ENCODE results near the gene RAPGEF4. TPM values are rescaled to one million over a fixed set of nuclear protein-coding genes. Genes with fewer than 3 reads are reported as not detected.

RAPGEF4 gene
- total RNA-seq, 1 donor from 2014 or later = 21.8 TPM

GRCh38 chr2:172950565-172950964 is 214.9 kb downstream of the RAPGEF4 start:
- H3K27me3 ChIP-seq = no peaks in the 10 kb centered on the region
- TF ChIP-seq CTCF (IDR thresholded peaks at IDR 0.05) = no peak
- no peak overlapping the region for H3K27ac ChIP-seq
- no peaks in the 10 kb centered on the region for H3K9me3 ChIP-seq
- H3K4me1 ChIP-seq = no peaks in the 10 kb centered on the region
- DNase-seq (no peak), ATAC-seq (no peak)
- H3K4me3 ChIP-seq = no peak overlapping the region
- no peaks in the 10 kb centered on the region for H3K36me3 ChIP-seq
- intact Hi-C loops (cut with DNase I) = no loop called here

GRCh38 chr2:172951554-172951953 is 215.9 kb downstream of the RAPGEF4 start:
- H3K9me3 ChIP-seq = no peaks in the 10 kb centered on the region
- intact Hi-C loops (cut with DNase I) = no loop called here
- ATAC-seq (peak; percentile 26), DNase-seq (no peak)
- H3K36me3 ChIP-seq = no peaks in the 10 kb centered on the region
- H3K4me3 ChIP-seq = no peak overlapping the region
- H3K4me1 ChIP-seq = no peaks in the 10 kb centered on the region
- no peak for TF ChIP-seq CTCF (IDR thresholded peaks at IDR 0.05)
- H3K27ac ChIP-seq = no peak overlapping the region
- no peaks in the 10 kb centered on the region for H3K27me3 ChIP-seq

- no peak overlapping the region for H3K4me3 ChIP-seq
- DNase-seq (no peak), ATAC-seq (no peak)
- no peaks in the 10 kb centered on the region for H3K27me3 ChIP-seq
- no peaks in the 10 kb centered on the region for H3K36me3 ChIP-seq
- H3K4me1 ChIP-seq = no peaks in the 10 kb centered on the region
- intact Hi-C loops (cut with DNase I) = no loop called here
- no peaks in the 10 kb centered on the region for H3K9me3 ChIP-seq
- H3K27ac ChIP-seq = no peak overlapping the region
- TF ChIP-seq CTCF (IDR thresholded peaks at IDR 0.05) = no peak
Measured at GRCh38 chr2:172953411-172953810, 217.8 kb downstream of the RAPGEF4 start.

GRCh38 chr2:172953970-172954852 is 218.6 kb downstream of the RAPGEF4 start:
- H3K4me3 ChIP-seq = no peak overlapping the region
- H3K4me1 ChIP-seq = no peaks in the 10 kb centered on the region
- DNase-seq (no peak), ATAC-seq (no peak)
- no peaks in the 10 kb centered on the region for H3K27me3 ChIP-seq
- H3K36me3 ChIP-seq = no peaks in the 10 kb centered on the region
- H3K27ac ChIP-seq = no peak overlapping the region
- intact Hi-C loops (cut with DNase I) = no loop called here
- H3K9me3 ChIP-seq = no peaks in the 10 kb centered on the region
- no peak for TF ChIP-seq CTCF (IDR thresholded peaks at IDR 0.05)

- no peak for DNase-seq
- intact Hi-C loops (cut with DNase I) = no loop called here
Measured at GRCh38 chr2:172955587-172955986, 219.9 kb downstream of the RAPGEF4 start.

More at GRCh38 chr2:172955587-172955986, 219.9 kb downstream of the RAPGEF4 start:
- no peak for TF ChIP-seq CTCF (IDR thresholded peaks at IDR 0.05)
- Histone ChIP-seq H3K27me3 (no peaks in the 10 kb centered on the region), H3K36me3 (no peaks in the 10 kb centered on the region), H3K9me3 (no peaks in the 10 kb centered on the region), H3K27ac (no peak overlapping the region), H3K4me1 (no peaks in the 10 kb centered on the region), H3K4me3 (no peak overlapping the region)
- no peak for ATAC-seq

All from upper lobe of right lung (tissue), 1 donor.